GM12873 (cell line): ENCODE results near the gene TRPV3.

Experiments
- TF ChIP-seq, protein P1 (sequence below): IDR thresholded peaks from 2 replicates; pipeline ENCODE4 v1.5.1; 2012; ENCODE audit warnings: low read depth, mild to moderate bottlenecking, moderate library complexity, low read length, control low read depth; ENCODE audit not compliant: insufficient read depth; ENCODE audit errors: missing control alignments

The TRPV3 gene

DNA sequence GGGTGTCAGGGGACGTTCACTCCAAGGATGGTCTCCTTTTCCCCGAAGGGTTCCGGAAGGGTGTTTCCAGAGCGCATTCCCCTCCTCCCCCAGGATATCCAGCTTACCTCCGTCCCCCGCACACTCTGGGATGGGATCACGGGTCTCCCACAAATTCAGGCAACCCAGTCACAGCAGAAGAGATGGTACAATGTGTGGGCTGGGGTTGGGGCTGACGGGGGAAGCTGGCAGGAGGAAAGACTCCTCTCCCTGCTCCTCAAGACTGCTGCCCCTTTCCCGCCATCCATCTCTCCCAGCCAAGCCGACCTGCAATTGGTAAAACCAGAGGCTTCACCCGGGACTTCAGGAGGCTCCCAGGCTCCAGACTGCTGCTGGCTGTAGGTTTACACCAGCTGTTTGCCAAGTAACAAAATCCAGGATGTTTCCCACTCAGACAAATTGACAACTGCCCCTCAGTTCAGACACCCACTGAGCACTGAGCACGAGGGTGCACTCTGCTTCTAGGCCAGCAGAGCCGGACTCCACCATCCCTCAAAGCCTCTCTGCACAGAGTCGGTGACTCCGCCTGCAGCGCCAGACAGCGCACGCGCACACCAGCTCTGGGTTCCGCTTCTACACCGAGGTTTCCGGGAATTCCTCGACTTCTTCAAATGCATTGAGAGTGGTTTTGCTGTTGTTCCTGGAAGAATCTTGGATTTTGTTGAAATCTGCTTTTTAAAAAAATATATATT, 44.1 kb downstream of the TRPV3 start:
- TF ChIP-seq, protein P1, sequence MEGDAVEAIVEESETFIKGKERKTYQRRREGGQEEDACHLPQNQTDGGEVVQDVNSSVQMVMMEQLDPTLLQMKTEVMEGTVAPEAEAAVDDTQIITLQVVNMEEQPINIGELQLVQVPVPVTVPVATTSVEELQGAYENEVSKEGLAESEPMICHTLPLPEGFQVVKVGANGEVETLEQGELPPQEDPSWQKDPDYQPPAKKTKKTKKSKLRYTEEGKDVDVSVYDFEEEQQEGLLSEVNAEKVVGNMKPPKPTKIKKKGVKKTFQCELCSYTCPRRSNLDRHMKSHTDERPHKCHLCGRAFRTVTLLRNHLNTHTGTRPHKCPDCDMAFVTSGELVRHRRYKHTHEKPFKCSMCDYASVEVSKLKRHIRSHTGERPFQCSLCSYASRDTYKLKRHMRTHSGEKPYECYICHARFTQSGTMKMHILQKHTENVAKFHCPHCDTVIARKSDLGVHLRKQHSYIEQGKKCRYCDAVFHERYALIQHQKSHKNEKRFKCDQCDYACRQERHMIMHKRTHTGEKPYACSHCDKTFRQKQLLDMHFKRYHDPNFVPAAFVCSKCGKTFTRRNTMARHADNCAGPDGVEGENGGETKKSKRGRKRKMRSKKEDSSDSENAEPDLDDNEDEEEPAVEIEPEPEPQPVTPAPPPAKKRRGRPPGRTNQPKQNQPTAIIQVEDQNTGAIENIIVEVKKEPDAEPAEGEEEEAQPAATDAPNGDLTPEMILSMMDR = no peak

DNA sequence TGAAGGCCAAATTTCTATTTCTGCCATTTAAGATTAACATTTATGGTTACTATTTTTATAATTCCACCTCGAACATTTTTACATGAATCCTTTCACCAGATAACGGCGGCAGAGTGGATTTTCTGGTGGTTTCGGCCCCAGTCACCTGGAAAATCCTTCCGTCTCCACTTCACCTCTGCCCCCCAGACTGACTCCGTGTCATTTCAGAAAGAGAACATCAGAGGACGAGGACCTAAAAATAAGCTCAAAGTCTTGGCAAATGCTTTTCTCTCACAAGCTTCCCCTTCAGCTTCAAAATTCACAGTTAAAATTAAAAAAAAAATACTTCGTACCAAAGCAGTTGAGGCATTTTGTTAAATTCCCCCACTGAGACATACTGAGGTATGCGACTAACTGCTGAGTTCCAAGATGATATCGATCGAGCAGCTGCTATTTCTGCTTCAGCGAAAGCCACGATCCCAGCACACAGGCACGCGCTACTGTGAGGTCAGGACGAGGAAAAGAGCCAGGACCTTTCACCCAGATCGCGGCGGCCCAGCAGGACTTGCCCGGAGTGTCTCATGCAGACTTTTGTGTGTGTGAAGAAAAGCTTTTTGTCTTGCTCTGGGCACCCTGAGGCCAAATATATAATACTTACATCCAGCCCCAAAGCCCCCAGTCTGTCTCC, 45.0 kb downstream of the TRPV3 start:
- TF ChIP-seq, protein P1 = no peak

DNA sequence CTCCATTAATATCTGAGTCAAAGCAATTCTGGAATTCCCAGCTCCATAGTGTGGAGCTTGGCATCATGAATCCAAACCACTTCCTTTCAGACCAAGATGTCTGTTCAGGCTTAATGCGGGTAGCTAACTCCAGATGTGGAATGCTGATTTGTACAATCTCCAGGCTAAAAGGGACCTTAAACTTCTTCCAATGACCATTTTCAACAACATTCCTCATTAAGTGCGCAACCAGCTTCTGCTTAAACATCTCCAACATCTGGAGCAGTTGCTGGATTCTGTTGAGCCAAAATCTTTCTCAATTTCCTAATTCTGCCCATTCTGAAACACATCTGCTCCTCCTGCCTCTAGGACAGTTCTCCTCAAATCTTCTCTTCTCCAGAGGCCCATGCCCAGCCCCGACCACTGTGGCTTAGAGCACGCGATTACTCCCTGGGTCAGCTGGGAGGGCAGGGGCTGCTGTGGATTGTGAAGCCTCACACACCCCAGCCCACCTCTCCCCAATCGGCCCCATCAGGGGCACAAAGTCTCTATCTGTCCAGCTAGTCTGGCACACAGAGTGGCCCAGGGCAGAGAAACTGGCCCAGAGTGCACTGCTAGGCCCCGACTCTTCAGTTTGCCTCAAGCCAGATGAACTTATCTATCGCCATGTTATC, 45.6 kb downstream of the TRPV3 start:
- TF ChIP-seq, protein P1 = no peak

DNA sequence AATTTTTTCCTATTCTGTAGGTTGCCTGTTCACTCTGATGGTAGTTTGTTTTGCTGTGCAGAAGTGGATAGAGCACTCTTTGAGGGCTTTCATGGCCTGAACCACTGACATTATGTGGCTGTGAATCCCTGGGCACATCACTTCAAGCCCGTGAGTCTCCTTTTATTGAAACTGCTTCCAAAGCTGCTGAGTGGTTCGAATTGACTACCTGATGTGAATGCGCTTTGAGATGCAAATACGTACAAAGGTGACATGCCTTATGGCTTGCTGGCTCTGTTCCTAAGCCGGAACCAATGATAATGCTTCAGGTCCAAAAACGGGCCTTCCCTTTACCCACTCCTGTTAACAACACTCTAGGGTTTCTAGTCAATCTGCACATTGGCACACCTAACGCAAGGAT, 47.5 kb downstream of the TRPV3 start:
- TF ChIP-seq, protein P1 = no peak

DNA sequence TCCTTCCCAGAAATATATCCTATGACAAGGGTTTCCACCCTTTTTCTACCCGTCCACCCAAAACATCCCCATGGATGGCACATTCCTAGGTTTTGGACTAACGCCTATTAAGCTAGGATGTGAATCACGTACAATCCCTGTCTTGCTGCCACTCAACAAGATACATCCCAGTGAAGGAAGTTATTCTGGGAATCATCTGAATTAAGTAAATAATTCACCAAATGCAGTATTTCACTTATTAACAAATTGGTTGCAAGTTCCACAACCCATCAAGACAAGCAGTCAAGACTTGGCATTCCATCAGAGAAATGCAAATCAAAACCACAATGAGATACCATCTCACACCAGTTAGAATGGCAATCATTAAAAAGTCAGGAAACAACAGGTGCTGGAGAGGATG, 49.7 kb downstream of the TRPV3 start:
- TF ChIP-seq, protein P1 = no peak

DNA sequence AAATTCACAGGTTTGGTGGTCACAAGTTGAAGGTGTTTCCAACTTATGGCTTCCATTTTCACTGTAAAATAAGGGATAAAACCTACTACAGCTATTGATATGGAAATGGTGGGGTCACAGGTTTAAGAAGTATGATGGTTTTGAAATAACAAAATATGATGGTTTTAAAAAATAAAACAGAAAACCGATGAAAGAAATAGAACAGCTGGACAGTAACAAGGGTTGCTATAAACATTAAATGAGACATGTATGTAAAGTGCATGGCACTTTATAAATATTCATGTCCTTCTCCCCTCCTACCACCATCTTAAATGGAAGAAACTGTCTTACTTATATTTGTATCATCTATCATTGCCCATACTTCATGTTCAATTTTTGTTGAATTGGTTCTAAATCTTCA, 50.5 kb downstream of the TRPV3 start:
- TF ChIP-seq, protein P1 = no peak

DNA sequence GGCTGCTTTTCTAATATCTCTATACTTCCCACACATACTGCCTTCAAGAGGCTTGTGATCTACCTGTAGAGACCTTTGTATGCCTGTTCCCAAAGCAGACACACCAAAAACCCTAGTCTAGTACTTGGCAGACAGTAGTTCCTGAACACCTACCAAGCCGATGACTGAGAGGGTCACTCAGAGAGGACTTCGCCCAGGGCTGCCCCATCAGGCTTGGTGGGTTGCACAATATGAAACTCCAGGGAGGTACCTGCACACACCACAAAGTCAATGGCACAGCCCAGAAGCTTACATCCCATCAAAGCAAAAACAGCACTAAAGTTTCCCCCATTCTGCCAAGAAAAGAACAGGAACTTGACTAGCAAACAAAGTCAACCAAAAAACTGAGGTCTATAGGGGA, 51.6 kb downstream of the TRPV3 start:
- TF ChIP-seq, protein P1 = no peak
